Activated T-cell treated with anti-CD3 and anti-CD28 coated beads, Interleukin-2, amount 50 U/mL, for 72 hours (primary cell): ENCODE measurements around the gene FOXO6. TPM values are rescaled to one million over a fixed set of nuclear protein-coding genes. Genes with fewer than 3 reads are reported as not detected.

Experiments
- ATAC-seq, 2 donors: fragments of 150-1000 bp; cut with Tn5 transposase; replicated peaks in 1 of 2; 2 replicates each; pipeline ENCODE4 v1.10.0; 2021; ENCODE audit warnings: moderate library complexity in 2 of 2, mild to moderate bottlenecking in 1 of 2
- DNase-seq, 2 donors: peaks; one replicate each; pipeline ENCODE4 v3.0.0; 2021 to 2022; ENCODE audit warnings: mixed read lengths in 1 of 2
- H3K27ac Mint-ChIP-seq: one replicate; pipeline ENCODE4 v1.8.0; 2022; ENCODE audit warnings: mild to moderate bottlenecking, moderate library complexity, mixed read lengths
- H3K27me3 Mint-ChIP-seq: one replicate; pipeline ENCODE4 v1.8.0; 2022; ENCODE audit warnings: low read depth, mixed read lengths
- H3K36me3 Mint-ChIP-seq, 2 donors: one replicate each; pipeline ENCODE4 v1.8.0; 2022; ENCODE audit warnings: mixed read lengths in 2 of 2, mild to moderate bottlenecking in 1 of 2; ENCODE audit not compliant: insufficient read depth in 2 of 2
- H3K4me1 Mint-ChIP-seq: one replicate; pipeline ENCODE4 v1.8.0; 2022; ENCODE audit warnings: low read depth, mixed read lengths
- H3K4me3 Mint-ChIP-seq, 2 donors: one replicate each; pipeline ENCODE4 v1.8.0; 2022; ENCODE audit warnings: mild to moderate bottlenecking in 2 of 2, mixed read lengths in 2 of 2, moderate library complexity in 2 of 2
- H3K9me3 Mint-ChIP-seq, 2 donors: one replicate each; pipeline ENCODE4 v1.8.0; 2022; ENCODE audit warnings: mixed read lengths in 2 of 2
- total RNA-seq, 2 donors: library from RNA; stranded (reverse); gene quantifications; one replicate each; pipeline ENCODE4 v1.2.3, GENCODE V29; 2022

The FOXO6 gene
- total RNA-seq, 2 donors from 2014 or later = 0.19 to 0.21 TPM

- peaks cover 11% of the 10 kb centered on the region for H3K4me1 Mint-ChIP-seq
- DNase-seq (no peak), ATAC-seq (no peak)
- no peaks in the 10 kb centered on the region for H3K9me3 Mint-ChIP-seq
- H3K27ac Mint-ChIP-seq = no peak overlapping the region
- H3K27me3 Mint-ChIP-seq = peaks cover 63% of the 10 kb centered on the region
- H3K36me3 Mint-ChIP-seq = no peaks in the 10 kb centered on the region
- H3K4me3 Mint-ChIP-seq = peak overlapping the region; percentile 73 to 82
Measured at GRCh38 chr1:41380979-41381691, 19.9 kb downstream of the FOXO6 start.

GRCh38 chr1:41381692-41382479 lies 20.7 kb downstream of the FOXO6 start:
- Mint-ChIP-seq H3K27me3 (peaks cover 63% of the 10 kb centered on the region), H3K4me1 (peaks cover 11% of the 10 kb centered on the region), H3K36me3 (no peaks in the 10 kb centered on the region), H3K27ac (no peak overlapping the region), H3K4me3 (peak overlapping the region; percentile 73 to 82), H3K9me3 (no peaks in the 10 kb centered on the region)
- DNase-seq (peak; percentile 38 to 58), ATAC-seq (peak; percentile 76 to 83)

GRCh38 chr1:41382480-41383090 lies 21.4 kb downstream of the FOXO6 start:
- Mint-ChIP-seq H3K4me1 (peaks cover 11% of the 10 kb centered on the region), H3K4me3 (peak overlapping the region; percentile 51 to 89), H3K27me3 (peaks cover 70% of the 10 kb centered on the region), H3K36me3 (no peaks in the 10 kb centered on the region), H3K27ac (no peak overlapping the region), H3K9me3 (no peaks in the 10 kb centered on the region)
- DNase-seq (peak in 1 of 2 donors; percentile 14), ATAC-seq (peak; percentile 10 to 23)

GRCh38 chr1:41383094-41383852 lies 22.0 kb downstream of the FOXO6 start:
- DNase-seq (peak; percentile 45 to 66), ATAC-seq (peak; percentile 71 to 78)
- Mint-ChIP-seq H3K36me3 (no peaks in the 10 kb centered on the region), H3K27me3 (peaks cover 75% of the 10 kb centered on the region), H3K9me3 (no peaks in the 10 kb centered on the region), H3K27ac (no peak overlapping the region), H3K4me3 (peak overlapping the region; percentile 66 to 89), H3K4me1 (peaks cover 11% of the 10 kb centered on the region)

GRCh38 chr1:41384579-41384978 lies 23.3 kb downstream of the FOXO6 start:
- no peak for DNase-seq
- Mint-ChIP-seq H3K9me3 (no peaks in the 10 kb centered on the region), H3K27me3 (peaks cover 67% of the 10 kb centered on the region), H3K4me3 (no peak overlapping the region), H3K4me1 (peaks cover 11% of the 10 kb centered on the region), H3K36me3 (no peaks in the 10 kb centered on the region), H3K27ac (no peak overlapping the region)
- ATAC-seq = no peak

GRCh38 chr1:41385398-41386195 lies 24.4 kb downstream of the FOXO6 start:
- H3K27me3 Mint-ChIP-seq = peaks cover 56% of the 10 kb centered on the region
- H3K27ac Mint-ChIP-seq = no peak overlapping the region
- H3K9me3 Mint-ChIP-seq = no peaks in the 10 kb centered on the region
- H3K36me3 Mint-ChIP-seq = no peaks in the 10 kb centered on the region
- no peak overlapping the region for H3K4me3 Mint-ChIP-seq
- peaks cover 11% of the 10 kb centered on the region for H3K4me1 Mint-ChIP-seq
- ATAC-seq = no peak
- no peak for DNase-seq

- ATAC-seq (no peak), DNase-seq (no peak)
- H3K27ac Mint-ChIP-seq = no peak overlapping the region
- peaks cover 11% of the 10 kb centered on the region for H3K4me1 Mint-ChIP-seq
- H3K9me3 Mint-ChIP-seq = no peaks in the 10 kb centered on the region
- H3K36me3 Mint-ChIP-seq = no peaks in the 10 kb centered on the region
- H3K4me3 Mint-ChIP-seq = no peak overlapping the region
- peaks cover 52% of the 10 kb centered on the region for H3K27me3 Mint-ChIP-seq
Measured at GRCh38 chr1:41386196-41386663, 25.0 kb downstream of the FOXO6 start.

- H3K27me3 Mint-ChIP-seq = peaks cover 52% of the 10 kb centered on the region
- H3K4me3 Mint-ChIP-seq = no peak overlapping the region
- H3K9me3 Mint-ChIP-seq = no peaks in the 10 kb centered on the region
- no peak overlapping the region for H3K27ac Mint-ChIP-seq
- no peaks in the 10 kb centered on the region for H3K36me3 Mint-ChIP-seq
- DNase-seq = no peak
- ATAC-seq = no peak
- H3K4me1 Mint-ChIP-seq = peaks cover 11% of the 10 kb centered on the region
Measured at GRCh38 chr1:41387667-41388091, 26.4 kb downstream of the FOXO6 start.

- Mint-ChIP-seq H3K4me1 (peaks cover 4% of the 10 kb centered on the region), H3K9me3 (no peaks in the 10 kb centered on the region), H3K27ac (no peak overlapping the region), H3K27me3 (peaks cover 45% of the 10 kb centered on the region), H3K4me3 (no peak overlapping the region), H3K36me3 (no peaks in the 10 kb centered on the region)
- DNase-seq = no peak
- ATAC-seq = no peak
Measured at GRCh38 chr1:41388510-41388909, 27.3 kb downstream of the FOXO6 start.

- Mint-ChIP-seq H3K27ac (no peak overlapping the region), H3K4me3 (no peak overlapping the region), H3K36me3 (no peaks in the 10 kb centered on the region), H3K9me3 (no peaks in the 10 kb centered on the region), H3K4me1 (no peaks in the 10 kb centered on the region), H3K27me3 (peaks cover 43% of the 10 kb centered on the region)
- ATAC-seq (no peak), DNase-seq (no peak)
Measured at GRCh38 chr1:41389009-41389408, 27.8 kb downstream of the FOXO6 start.

- ATAC-seq (no peak), DNase-seq (no peak)
- Mint-ChIP-seq H3K9me3 (no peaks in the 10 kb centered on the region), H3K27ac (no peak overlapping the region), H3K4me1 (no peaks in the 10 kb centered on the region), H3K27me3 (peaks cover 36% of the 10 kb centered on the region), H3K4me3 (no peak overlapping the region), H3K36me3 (no peaks in the 10 kb centered on the region)
Measured at GRCh38 chr1:41390166-41390565, 28.9 kb downstream of the FOXO6 start.

GRCh38 chr1:41390573-41390972 lies 29.3 kb downstream of the FOXO6 start:
- Mint-ChIP-seq H3K9me3 (no peaks in the 10 kb centered on the region), H3K4me1 (no peaks in the 10 kb centered on the region), H3K4me3 (no peak overlapping the region), H3K27me3 (peaks cover 36% of the 10 kb centered on the region), H3K36me3 (no peaks in the 10 kb centered on the region), H3K27ac (no peak overlapping the region)
- no peak for ATAC-seq
- no peak for DNase-seq
